ENCODE results near the gene PLCL1. TPM values are rescaled to one million over a fixed set of nuclear protein-coding genes. Genes with fewer than 3 reads are reported as not detected.

PLCL1 gene
- total RNA-seq, 2 donors from 2014 or later: 0.14 to 0.95 TPM

DNA sequence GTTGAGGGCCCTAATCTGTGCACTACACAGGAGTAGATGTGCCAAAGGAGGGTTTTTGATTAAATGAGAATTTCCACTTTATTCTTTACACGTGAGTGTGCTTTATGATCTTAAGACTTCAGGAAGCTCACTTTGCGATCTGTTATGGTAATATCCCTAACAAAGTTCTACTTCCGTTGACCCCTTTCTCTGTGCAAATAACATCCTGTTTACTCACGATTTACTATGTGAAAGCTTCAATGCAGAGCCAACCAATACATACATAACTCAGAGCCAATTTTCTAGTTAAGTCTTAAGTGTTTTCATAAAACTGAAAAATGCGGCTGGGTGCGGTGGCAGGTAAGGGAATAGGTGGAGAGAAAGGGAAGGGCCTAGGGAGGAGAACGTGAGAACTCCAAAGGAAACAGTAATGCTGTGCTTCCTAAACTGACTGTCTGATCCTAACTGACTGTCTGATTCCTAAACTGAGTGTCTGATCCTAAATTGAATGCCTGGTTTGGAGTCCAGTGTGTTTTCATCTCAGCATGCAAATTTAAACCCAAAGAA is 87.6 kb downstream of the PLCL1 start:
- H3K27ac Mint-ChIP-seq: no peak overlapping the region
- ATAC-seq (no peak), DNase-seq (ENCODE audit: low spot score) (no peak)
- no peaks in the 10 kb centered on the region for H3K4me1 Mint-ChIP-seq (ENCODE audit: low read depth in 2 of 2)
- no peak overlapping the region for H3K4me3 Mint-ChIP-seq
- H3K27me3 Mint-ChIP-seq: peaks cover 3 to 4% of the 10 kb centered on the region in 2 donors
- no peaks in the 10 kb centered on the region for H3K36me3 Mint-ChIP-seq
- no peaks in the 10 kb centered on the region for H3K9me3 Mint-ChIP-seq

DNA sequence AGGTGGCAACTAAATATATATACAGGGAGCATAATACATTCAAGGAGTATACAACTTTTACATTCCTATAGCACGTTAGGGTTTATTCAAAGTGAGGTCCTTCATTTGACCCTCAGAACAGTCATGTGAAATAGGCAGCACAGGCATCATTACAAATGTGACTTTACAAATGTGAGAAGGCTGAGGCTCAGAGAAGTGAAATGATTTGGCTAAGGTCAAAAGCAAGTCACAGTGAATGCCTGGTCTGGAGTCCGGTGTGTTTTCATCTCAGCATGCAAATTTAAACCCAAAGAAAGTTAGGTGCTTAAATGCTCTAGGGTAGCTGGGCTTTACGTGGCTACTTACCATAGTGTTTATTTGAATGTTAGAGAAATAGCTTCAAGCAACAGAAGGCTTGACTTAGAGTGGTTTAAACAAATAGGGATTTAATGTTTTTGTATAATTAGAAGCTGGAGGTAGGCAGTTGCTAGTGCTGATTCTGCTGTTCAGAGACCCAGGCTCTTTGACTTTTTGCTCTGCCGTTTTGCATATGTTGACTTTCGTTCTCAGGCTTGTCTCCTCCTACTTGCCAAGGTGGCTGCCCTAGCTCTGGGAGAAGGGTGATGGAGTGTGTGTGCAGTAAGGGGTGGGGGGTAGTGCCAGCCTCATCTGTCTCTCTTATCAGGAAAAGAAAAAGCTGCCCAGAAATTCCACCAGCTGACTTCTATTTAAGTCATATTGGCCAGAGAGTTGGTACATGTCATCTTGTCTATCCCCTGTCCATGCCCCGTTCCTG is 89.2 kb downstream of the PLCL1 start:
- Mint-ChIP-seq H3K36me3 (no peaks in the 10 kb centered on the region), H3K27me3 (peaks cover 4 to 7% of the 10 kb centered on the region in 2 donors), H3K4me3 (no peak overlapping the region), H3K4me1 (ENCODE audit: low read depth in 2 of 2) (no peaks in the 10 kb centered on the region), H3K27ac (no peak overlapping the region), H3K9me3 (no peaks in the 10 kb centered on the region)
- no peak for DNase-seq (ENCODE audit: low spot score)
- ATAC-seq: no peak

GRCh38 chr2:197894751-197895274 is 90.4 kb downstream of the PLCL1 start:
- no peak overlapping the region for H3K27ac Mint-ChIP-seq
- DNase-seq (ENCODE audit: low spot score): no peak
- no peak overlapping the region for H3K4me3 Mint-ChIP-seq
- H3K4me1 Mint-ChIP-seq (ENCODE audit: low read depth in 2 of 2): no peaks in the 10 kb centered on the region
- peaks cover 4 to 7% of the 10 kb centered on the region in 2 donors for H3K27me3 Mint-ChIP-seq
- H3K36me3 Mint-ChIP-seq: no peaks in the 10 kb centered on the region
- H3K9me3 Mint-ChIP-seq: peaks cover under 1% of the 10 kb centered on the region
- ATAC-seq: no peak

DNA sequence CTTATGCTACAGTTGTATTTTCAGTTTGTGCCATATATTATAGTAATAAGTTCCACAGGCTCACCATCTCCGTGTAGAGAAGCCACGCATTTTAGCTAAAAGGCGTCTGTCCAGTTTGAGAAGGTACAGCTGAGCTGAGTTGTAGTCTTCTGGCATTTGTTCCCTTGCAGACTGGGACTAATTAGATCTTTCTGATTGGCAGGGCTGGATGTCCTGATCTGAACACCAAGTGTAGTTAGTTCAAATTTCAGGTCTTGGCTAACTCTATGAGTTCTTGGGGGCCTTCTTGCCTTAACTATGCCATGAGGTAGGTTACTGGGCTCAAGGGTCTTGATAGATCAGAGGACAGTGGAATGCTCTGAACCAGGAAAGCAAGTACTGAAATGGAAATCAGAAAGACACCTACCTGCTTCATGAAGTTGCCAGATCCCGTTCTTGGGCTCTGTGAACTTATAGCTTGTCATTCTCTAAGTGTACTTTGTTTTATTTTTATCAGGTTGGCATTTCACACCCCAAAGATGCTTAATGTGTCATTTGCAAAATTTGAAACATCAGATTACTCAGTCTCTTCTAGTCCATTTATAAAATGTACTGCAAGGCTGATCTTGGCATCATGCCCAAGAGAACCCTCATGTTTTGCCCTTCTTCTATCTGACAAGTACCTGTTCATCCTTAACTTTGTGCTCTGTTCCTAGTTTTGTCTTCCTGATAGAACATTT is 93.7 kb downstream of the PLCL1 start:
- Mint-ChIP-seq H3K27ac (no peak overlapping the region), H3K4me3 (no peak overlapping the region), H3K36me3 (no peaks in the 10 kb centered on the region), H3K27me3 (peaks cover 4 to 16% of the 10 kb centered on the region in 2 donors), H3K4me1 (ENCODE audit: low read depth in 2 of 2) (no peaks in the 10 kb centered on the region), H3K9me3 (peaks cover 3% of the 10 kb centered on the region)
- DNase-seq (ENCODE audit: low spot score) (no peak), ATAC-seq (no peak)

GRCh38 chr2:197904446-197904845 is 100.1 kb downstream of the PLCL1 start:
- Mint-ChIP-seq H3K27me3 (peaks cover 0 to 20% of the 10 kb centered on the region in 2 donors), H3K36me3 (no peaks in the 10 kb centered on the region), H3K27ac (no peak overlapping the region), H3K4me3 (no peak overlapping the region), H3K4me1 (ENCODE audit: low read depth in 2 of 2) (no peaks in the 10 kb centered on the region), H3K9me3 (peaks cover 3% of the 10 kb centered on the region)
- no peak for DNase-seq (ENCODE audit: low spot score)
- peak in 1 of 2 donors; percentile 52 for ATAC-seq

DNA sequence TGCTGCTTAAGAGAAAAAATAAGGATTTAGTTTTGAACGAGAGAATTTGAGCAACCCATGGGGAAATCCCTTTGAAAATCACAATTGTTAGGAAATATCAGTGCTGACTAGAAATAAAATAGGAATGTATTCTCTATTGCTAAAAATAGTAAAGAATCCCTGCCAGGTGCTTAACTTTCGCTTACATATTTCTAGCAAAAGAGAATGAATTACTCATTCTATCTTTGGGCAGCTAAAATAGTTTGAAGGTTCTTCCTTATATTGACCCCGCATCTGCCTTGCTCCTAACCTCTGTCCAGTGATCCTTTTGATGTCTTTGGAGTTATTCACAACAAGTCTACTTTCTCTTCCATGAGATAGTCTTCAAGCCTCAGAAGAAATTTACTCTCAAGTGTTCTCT is 103.8 kb downstream of the PLCL1 start:
- no peak overlapping the region for H3K27ac Mint-ChIP-seq
- H3K9me3 Mint-ChIP-seq: no peaks in the 10 kb centered on the region
- DNase-seq (ENCODE audit: low spot score) (no peak), ATAC-seq (no peak)
- H3K4me3 Mint-ChIP-seq: no peak overlapping the region
- no peaks in the 10 kb centered on the region for H3K4me1 Mint-ChIP-seq (ENCODE audit: low read depth in 2 of 2)
- peaks cover 0 to 18% of the 10 kb centered on the region in 2 donors for H3K27me3 Mint-ChIP-seq
- H3K36me3 Mint-ChIP-seq: no peaks in the 10 kb centered on the region

DNA sequence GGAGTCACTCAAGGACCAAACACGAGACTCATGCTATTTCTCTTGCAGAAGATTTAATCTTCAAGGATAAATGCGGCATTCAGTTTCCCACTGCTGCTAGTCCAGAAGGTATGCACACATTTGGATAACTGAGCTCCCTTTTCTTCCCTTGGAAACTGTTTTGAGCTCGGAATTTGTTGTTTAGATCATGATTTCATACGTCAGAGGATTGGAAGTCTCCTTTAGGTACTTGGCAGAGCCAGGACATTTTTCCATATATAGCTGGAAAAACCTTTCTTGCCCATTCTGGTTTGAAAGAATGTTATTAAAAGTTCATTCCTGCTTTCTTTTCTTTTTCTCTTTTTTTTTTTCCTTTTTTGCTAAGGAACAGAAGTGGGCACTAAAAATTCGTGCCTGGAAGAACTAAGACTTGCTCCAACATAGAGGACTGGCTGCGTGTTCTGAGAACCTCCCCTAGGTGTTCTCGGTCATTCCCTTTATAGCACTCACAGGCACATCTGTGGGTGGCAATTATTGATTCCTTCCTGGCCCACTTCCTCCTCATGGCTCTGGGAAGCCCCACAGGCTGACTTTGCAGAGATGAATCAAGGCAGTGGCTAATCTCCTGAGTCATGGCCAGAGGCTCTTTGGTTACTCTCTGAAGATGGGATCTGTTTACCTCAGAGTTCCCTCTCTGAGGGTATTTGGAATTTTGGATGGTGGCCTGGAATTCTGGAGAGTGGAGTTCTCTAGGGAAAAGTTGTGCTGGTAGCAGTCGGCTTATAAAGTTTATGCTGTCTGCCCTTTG is 104.8 kb downstream of the PLCL1 start:
- Mint-ChIP-seq H3K27me3 (peaks cover 0 to 18% of the 10 kb centered on the region in 2 donors), H3K27ac (no peak overlapping the region), H3K4me3 (no peak overlapping the region), H3K9me3 (no peaks in the 10 kb centered on the region), H3K36me3 (no peaks in the 10 kb centered on the region), H3K4me1 (ENCODE audit: low read depth in 2 of 2) (no peaks in the 10 kb centered on the region)
- DNase-seq (ENCODE audit: low spot score) (no peak), ATAC-seq (no peak)

- no peak overlapping the region for H3K27ac Mint-ChIP-seq
- DNase-seq (ENCODE audit: low spot score) (no peak), ATAC-seq (no peak)
- H3K9me3 Mint-ChIP-seq: no peaks in the 10 kb centered on the region
- peaks cover 0 to 11% of the 10 kb centered on the region in 2 donors for H3K27me3 Mint-ChIP-seq
- no peaks in the 10 kb centered on the region for H3K36me3 Mint-ChIP-seq
- H3K4me3 Mint-ChIP-seq: no peak overlapping the region
- no peaks in the 10 kb centered on the region for H3K4me1 Mint-ChIP-seq (ENCODE audit: low read depth in 2 of 2)
Measured at GRCh38 chr2:197911667-197912066, 107.3 kb downstream of the PLCL1 start.

- H3K4me1 Mint-ChIP-seq (ENCODE audit: low read depth in 2 of 2): no peaks in the 10 kb centered on the region
- H3K27me3 Mint-ChIP-seq: peaks cover 0 to 18% of the 10 kb centered on the region in 2 donors
- H3K4me3 Mint-ChIP-seq: no peak overlapping the region
- DNase-seq (ENCODE audit: low spot score) (no peak), ATAC-seq (no peak)
- no peaks in the 10 kb centered on the region for H3K36me3 Mint-ChIP-seq
- H3K27ac Mint-ChIP-seq: no peak overlapping the region
- no peaks in the 10 kb centered on the region for H3K9me3 Mint-ChIP-seq
Measured at GRCh38 chr2:197913084-197913483, 108.7 kb downstream of the PLCL1 start.

- DNase-seq (ENCODE audit: low spot score) (no peak), ATAC-seq (no peak)
- Mint-ChIP-seq H3K27ac (no peak overlapping the region), H3K4me1 (ENCODE audit: low read depth in 2 of 2) (no peaks in the 10 kb centered on the region), H3K9me3 (no peaks in the 10 kb centered on the region), H3K4me3 (no peak overlapping the region), H3K36me3 (no peaks in the 10 kb centered on the region), H3K27me3 (peaks cover 0 to 20% of the 10 kb centered on the region in 2 donors)
Measured at GRCh38 chr2:197914778-197915177, 110.4 kb downstream of the PLCL1 start.

- H3K27ac Mint-ChIP-seq: no peak overlapping the region
- H3K36me3 Mint-ChIP-seq: no peaks in the 10 kb centered on the region
- DNase-seq (ENCODE audit: low spot score) (no peak), ATAC-seq (no peak)
- H3K27me3 Mint-ChIP-seq: peaks cover 0 to 13% of the 10 kb centered on the region in 2 donors
- no peaks in the 10 kb centered on the region for H3K4me1 Mint-ChIP-seq (ENCODE audit: low read depth in 2 of 2)
- H3K9me3 Mint-ChIP-seq: no peaks in the 10 kb centered on the region
- H3K4me3 Mint-ChIP-seq: no peak overlapping the region
Measured at GRCh38 chr2:197915548-197916265, 111.3 kb downstream of the PLCL1 start.

DNA sequence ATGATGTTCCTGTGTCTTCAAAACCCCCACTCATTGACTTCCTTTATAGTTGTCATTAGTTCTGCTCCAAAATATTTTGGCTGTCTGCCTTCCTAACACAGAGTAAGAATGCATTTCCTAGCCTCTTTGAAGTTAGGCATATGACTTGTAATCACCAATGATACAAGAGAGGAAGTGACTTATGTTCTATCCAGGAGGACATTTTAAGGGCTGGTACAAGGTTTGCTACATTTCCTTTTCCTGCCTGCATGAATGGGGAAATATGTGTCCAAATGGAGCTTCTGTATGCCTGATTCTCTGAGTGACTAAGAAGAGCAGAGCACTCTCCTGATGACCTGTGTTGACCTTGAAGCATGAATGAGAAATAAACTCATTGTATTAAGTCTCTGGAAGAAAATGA is 115.1 kb downstream of the PLCL1 start:
- DNase-seq (ENCODE audit: low spot score): no peak
- H3K4me1 Mint-ChIP-seq (ENCODE audit: low read depth in 2 of 2): no peaks in the 10 kb centered on the region

DNA sequence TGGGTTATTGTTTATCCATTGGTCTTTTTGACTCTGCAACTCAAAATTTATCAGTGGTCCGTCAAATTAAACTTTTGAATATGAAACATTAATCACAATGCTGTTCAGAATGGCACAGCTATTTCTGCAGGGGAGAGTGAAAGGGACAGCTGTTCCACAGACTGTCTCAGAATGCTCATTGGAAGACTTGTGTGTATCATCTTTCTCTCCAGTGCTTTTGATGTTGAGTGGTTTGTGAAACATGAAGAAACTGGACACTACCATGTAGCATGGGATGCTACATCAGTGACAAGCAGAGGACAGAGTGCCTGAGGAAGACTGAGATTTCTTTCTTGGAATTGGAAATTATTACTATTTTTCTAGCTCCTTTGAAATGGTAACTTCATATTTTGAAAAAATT is 115.7 kb downstream of the PLCL1 start:
- H3K4me1 Mint-ChIP-seq (ENCODE audit: low read depth in 2 of 2): no peaks in the 10 kb centered on the region
- ATAC-seq: no peak
- no peak overlapping the region for H3K4me3 Mint-ChIP-seq
- H3K9me3 Mint-ChIP-seq: no peaks in the 10 kb centered on the region
- no peaks in the 10 kb centered on the region for H3K36me3 Mint-ChIP-seq
- no peak for DNase-seq (ENCODE audit: low spot score)
- H3K27ac Mint-ChIP-seq: no peak overlapping the region
- peaks cover 0 to 13% of the 10 kb centered on the region in 2 donors for H3K27me3 Mint-ChIP-seq

More for the DNA sequence above, 115.1 kb downstream of the PLCL1 start:
- Mint-ChIP-seq H3K4me3 (no peak overlapping the region), H3K9me3 (no peaks in the 10 kb centered on the region), H3K27me3 (peaks cover 0 to 13% of the 10 kb centered on the region in 2 donors), H3K27ac (no peak overlapping the region), H3K36me3 (no peaks in the 10 kb centered on the region)
- ATAC-seq: no peak

Data from natural killer cell treated with Interleukin-12 subunit alpha and Interleukin-12 subunit beta and Interleukin-15 and Interleukin-18, amount 100 ng/mL, for 72 hours (primary cell).